ENCODE measurements around the gene ANKUB1.

- TF ChIP-seq EP300 (IDR thresholded peaks at IDR 0.05) (no peak), CTCF (IDR thresholded peaks at IDR 0.05) (no peak), POLR2AphosphoS5 (IDR thresholded peaks at IDR 0.05) (no peak)
Measured at GRCh38 chr3:149796026-149796425, 3.7 kb upstream of the ANKUB1 start.
